Measurements from ENCODE around the gene BANP. TPM values are rescaled to one million over a fixed set of nuclear protein-coding genes. Genes with fewer than 3 reads are reported as not detected.
A peak's percentile ranks its signal among the peaks of the same experiment; 100 is the strongest.

The BANP gene
- total RNA-seq, 4 donors from 2014 or later = 7.4 to 45.5 (median 20.3) TPM

- no peaks in the 10 kb centered on the region for H3K4me1 ChIP-seq
- H3K4me3 ChIP-seq = no peak overlapping the region
- TF ChIP-seq POLR2A (IDR thresholded peaks at IDR 0.05) (no peak), CTCF (IDR thresholded peaks at IDR 0.05) (no peak)
- no peaks in the 10 kb centered on the region for H3K9me3 ChIP-seq
- DNase-seq = no peak
- intact Hi-C loops (cut with DNase I; ENCODE audit: low total_unique reads) = no loop called here
- H3K36me3 ChIP-seq = no peaks in the 10 kb centered on the region
- no peak overlapping the region for H3K27ac ChIP-seq
- no peaks in the 10 kb centered on the region for H3K27me3 ChIP-seq
These were observed 12.8 kb upstream of the BANP start for GRCh38 chr16:87938412-87938949.

GRCh38 chr16:87939562-87940423 lies 11.4 kb upstream of the BANP start:
- H3K27ac ChIP-seq = no peak overlapping the region
- no peaks in the 10 kb centered on the region for H3K9me3 ChIP-seq
- DNase-seq = no peak
- H3K4me3 ChIP-seq = no peak overlapping the region
- H3K27me3 ChIP-seq = no peaks in the 10 kb centered on the region
- H3K36me3 ChIP-seq = no peaks in the 10 kb centered on the region
- H3K4me1 ChIP-seq = no peaks in the 10 kb centered on the region
- intact Hi-C loops (cut with DNase I; ENCODE audit: low total_unique reads) = no loop called here
- TF ChIP-seq CTCF (IDR thresholded peaks at IDR 0.05) = no peak
- no peak for TF ChIP-seq POLR2A (IDR thresholded peaks at IDR 0.05)

GRCh38 chr16:87942680-87943079 lies 8.6 kb upstream of the BANP start:
- intact Hi-C loops (cut with DNase I; ENCODE audit: low total_unique reads) = no loop called here
- TF ChIP-seq POLR2A (IDR thresholded peaks at IDR 0.05) (no peak), CTCF (IDR thresholded peaks at IDR 0.05) (no peak)

GRCh38 chr16:87945351-87946042 lies 5.7 kb upstream of the BANP start:
- no peaks in the 10 kb centered on the region for H3K4me1 ChIP-seq
- DNase-seq = peak; percentile 60 to 62
- no peaks in the 10 kb centered on the region for H3K9me3 ChIP-seq
- H3K27ac ChIP-seq = peak overlapping the region; percentile 60 to 61
- no peaks in the 10 kb centered on the region for H3K27me3 ChIP-seq
- no peaks in the 10 kb centered on the region for H3K36me3 ChIP-seq
- TF ChIP-seq POLR2A (IDR thresholded peaks at IDR 0.05) (peak; percentile 16 to 24), CTCF (IDR thresholded peaks at IDR 0.05) (no peak)
- peak overlapping the region in 1 of 2 donors; percentile 35 for H3K4me3 ChIP-seq
- intact Hi-C loops (cut with DNase I; ENCODE audit: low total_unique reads) = no loop called here

More at GRCh38 chr16:87942680-87943079, 8.6 kb upstream of the BANP start:
- Histone ChIP-seq H3K36me3 (no peaks in the 10 kb centered on the region), H3K9me3 (no peaks in the 10 kb centered on the region), H3K4me3 (no peak overlapping the region), H3K27me3 (no peaks in the 10 kb centered on the region), H3K4me1 (no peaks in the 10 kb centered on the region), H3K27ac (no peak overlapping the region)
- no peak for DNase-seq
